Measurements from ENCODE around the gene KRTAP9-1. TPM values are rescaled to one million over a fixed set of nuclear protein-coding genes. Genes with fewer than 3 reads are reported as not detected.

The KRTAP9-1 gene
- total and polyA plus RNA-seq, 9 of the 15 experiments (the other 6 are each of a cell fraction or from before 2014, with no cell fraction given), result not detected

- POLR2A ChIA-PET, result interaction anchor here (0.7 kb wide), 1 partner anchor 10 kb away, joined by 3 read pairs; no protein-coding TSS in a partner anchor
- H3K36me3 ChIP-seq (ENCODE audit: control insufficient read depth, insufficient read depth, low read length), result no peaks in the 10 kb centered on the region
- in situ Hi-C loops (cut with MboI) (no loop called here), intact Hi-C loops (cut with micrococcal nuclease) (no loop called here)
- H3K27me3 ChIP-seq (ENCODE audit: control insufficient read depth in 2 of 2, insufficient read depth in 2 of 2, low read length in 2 of 2), result no peaks in the 10 kb centered on the region
- H4K20me1 ChIP-seq (replicated peaks; ENCODE audit: control insufficient read depth, insufficient read depth, low read length), result no peaks in the 10 kb centered on the region
- H3K9me3 ChIP-seq (replicated peaks; ENCODE audit: control insufficient read depth, insufficient read depth, low read depth, low read length), result no peaks in the 10 kb centered on the region
- no peak within 1 kb of the TSS for H3K27ac ChIP-seq (ENCODE audit: extremely low read depth, low read depth, low read length)
- no peak within 1 kb of the TSS; a peak in 1 of 4 replicates for H3K9ac ChIP-seq (ENCODE audit: insufficient read depth in 1 of 2, low read depth in 2 of 2, low read length in 2 of 2)
- WGBS (ENCODE audit: insufficient coverage, low coverage, missing lambda C conversion rate), result 0% methylated on average over 1 of the region's 1 CpG
- H3K4me3 ChIP-seq, result no peak within 1 kb of the TSS
- FAIRE-seq (no peak), DNase-seq (ENCODE audit: extremely low read depth in 1 of 4, low spot score in 3 of 4) (no peak), ATAC-seq (no peak)
- CTCF ChIA-PET (ENCODE audit: low intra/inter-chr PET ratio), result no interaction called here
- BruUV-seq (replicated peaks), result no TSS peak
- no peaks in the 10 kb centered on the region for H3K4me1 ChIP-seq (replicated peaks in 1 of 2; ENCODE audit: control insufficient read depth in 2 of 2, insufficient read depth in 2 of 2, low read length in 2 of 2)
- H2AFZ ChIP-seq (ENCODE audit: low read depth, low read length), result no peak within 1 kb of the TSS
- H3K4me2 ChIP-seq (ENCODE audit: insufficient read depth, low read length), result no peak within 1 kb of the TSS
- H3K79me2 ChIP-seq (ENCODE audit: control insufficient read depth, insufficient read depth, low read length), result no peaks in the 10 kb centered on the region
- H3K9me1 ChIP-seq (ENCODE audit: control insufficient read depth, insufficient read depth, low read length), result no peaks in the 10 kb centered on the region
- no peak for TF ChIP-seq MTA1 (IDR thresholded peaks at IDR 0.05; ENCODE audit: borderline replicate concordance)
- TF ChIP-seq ZNF384 (IDR thresholded peaks at IDR 0.05; ENCODE audit: low read depth, low read length), result no peak
- TF ChIP-seq NR2F6 (CRISPR knock-in tag; IDR thresholded peaks at IDR 0.05), result no peak
- TF ChIP-seq SETDB1 (IDR thresholded peaks at IDR 0.05; ENCODE audit: low read length), result no peak
- no peak for TF ChIP-seq CUX1 (CRISPR knock-in tag; IDR thresholded peaks at IDR 0.05)
- no peak for TF ChIP-seq SREBF1 (IDR thresholded peaks at IDR 0.05; ENCODE audit: borderline replicate concordance, low read depth, low read length)
- TF ChIP-seq ZNF431 (CRISPR knock-in tag; IDR thresholded peaks at IDR 0.05), result no peak
Measured at GRCh38 chr17:41160648-41161047, 29.0 kb upstream of the KRTAP9-1 start, which contains the start of gene KRTAP4-4. TSS of gene KRTAP4-4 (minus strand) at chr17:41160748. CDS start at chr17:41160691, 57 bp downstream.
